ENCODE measurements around the gene UNC13C. TPM values are rescaled to one million over a fixed set of nuclear protein-coding genes. Genes with fewer than 3 reads are reported as not detected.

The UNC13C gene
- total RNA-seq, 1 donor from 2014 or later = not detected

DNA sequence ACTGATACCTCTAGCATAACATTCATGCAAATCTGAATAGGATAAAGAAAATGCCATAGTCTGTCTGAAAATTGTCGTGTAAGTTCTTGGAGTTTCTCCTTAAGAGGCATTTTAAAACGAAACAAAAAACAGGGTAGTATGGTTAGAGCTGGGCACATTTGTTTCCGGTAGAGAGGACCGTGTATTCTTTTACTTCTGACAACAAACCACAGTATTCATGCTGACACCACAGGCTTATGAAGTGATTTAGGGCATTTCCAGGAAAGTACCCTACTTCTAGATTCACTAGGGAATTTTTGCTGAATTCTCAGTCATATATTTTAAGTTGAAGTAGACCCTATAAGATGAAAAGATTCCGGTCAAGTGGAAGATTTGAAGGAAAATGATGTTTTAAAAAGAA is 541.3 kb downstream of the UNC13C start:
- no peaks in the 10 kb centered on the region for H3K4me1 Mint-ChIP-seq (ENCODE audit: unreplicated experiment)
- no peak overlapping the region for H3K27ac Mint-ChIP-seq (ENCODE audit: unreplicated experiment)
- no peak for DNase-seq (ENCODE audit: extremely low spot score, unreplicated experiment)
- H3K36me3 Mint-ChIP-seq (ENCODE audit: unreplicated experiment) = no peaks in the 10 kb centered on the region
- no peaks in the 10 kb centered on the region for H3K9me3 Mint-ChIP-seq (ENCODE audit: unreplicated experiment)
- no peak overlapping the region for H3K4me3 Mint-ChIP-seq (ENCODE audit: unreplicated experiment)
- TF ChIP-seq, protein P1, sequence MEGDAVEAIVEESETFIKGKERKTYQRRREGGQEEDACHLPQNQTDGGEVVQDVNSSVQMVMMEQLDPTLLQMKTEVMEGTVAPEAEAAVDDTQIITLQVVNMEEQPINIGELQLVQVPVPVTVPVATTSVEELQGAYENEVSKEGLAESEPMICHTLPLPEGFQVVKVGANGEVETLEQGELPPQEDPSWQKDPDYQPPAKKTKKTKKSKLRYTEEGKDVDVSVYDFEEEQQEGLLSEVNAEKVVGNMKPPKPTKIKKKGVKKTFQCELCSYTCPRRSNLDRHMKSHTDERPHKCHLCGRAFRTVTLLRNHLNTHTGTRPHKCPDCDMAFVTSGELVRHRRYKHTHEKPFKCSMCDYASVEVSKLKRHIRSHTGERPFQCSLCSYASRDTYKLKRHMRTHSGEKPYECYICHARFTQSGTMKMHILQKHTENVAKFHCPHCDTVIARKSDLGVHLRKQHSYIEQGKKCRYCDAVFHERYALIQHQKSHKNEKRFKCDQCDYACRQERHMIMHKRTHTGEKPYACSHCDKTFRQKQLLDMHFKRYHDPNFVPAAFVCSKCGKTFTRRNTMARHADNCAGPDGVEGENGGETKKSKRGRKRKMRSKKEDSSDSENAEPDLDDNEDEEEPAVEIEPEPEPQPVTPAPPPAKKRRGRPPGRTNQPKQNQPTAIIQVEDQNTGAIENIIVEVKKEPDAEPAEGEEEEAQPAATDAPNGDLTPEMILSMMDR (IDR thresholded peaks at IDR 0.05) = no peak
- H3K27me3 Mint-ChIP-seq (ENCODE audit: unreplicated experiment) = no peaks in the 10 kb centered on the region

DNA sequence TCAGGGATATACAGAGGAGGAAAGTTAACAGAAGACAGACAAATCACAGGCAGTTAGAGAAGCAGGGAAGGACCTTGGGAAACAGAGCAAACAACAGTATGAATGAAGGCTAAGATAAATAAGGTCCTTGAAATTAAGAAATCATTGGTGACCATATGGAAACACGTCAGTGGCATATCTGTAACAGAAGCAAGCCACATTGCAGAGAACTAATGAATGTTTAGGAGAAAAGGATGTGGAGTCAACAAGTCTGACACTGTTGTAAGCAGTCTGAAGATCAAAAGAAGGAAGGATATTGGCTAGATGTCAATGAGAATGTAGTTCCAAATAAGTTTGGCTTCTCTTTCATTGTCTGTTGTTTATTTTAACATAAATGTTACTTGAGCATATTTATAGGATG is 542.4 kb downstream of the UNC13C start:
- Mint-ChIP-seq H3K9me3 (ENCODE audit: unreplicated experiment) (no peaks in the 10 kb centered on the region), H3K27ac (ENCODE audit: unreplicated experiment) (no peak overlapping the region), H3K27me3 (ENCODE audit: unreplicated experiment) (no peaks in the 10 kb centered on the region), H3K36me3 (ENCODE audit: unreplicated experiment) (no peaks in the 10 kb centered on the region), H3K4me1 (ENCODE audit: unreplicated experiment) (no peaks in the 10 kb centered on the region), H3K4me3 (ENCODE audit: unreplicated experiment) (no peak overlapping the region)
- DNase-seq (ENCODE audit: extremely low spot score, unreplicated experiment) = no peak
- TF ChIP-seq, protein P1 (IDR thresholded peaks at IDR 0.05) = no peak

DNA sequence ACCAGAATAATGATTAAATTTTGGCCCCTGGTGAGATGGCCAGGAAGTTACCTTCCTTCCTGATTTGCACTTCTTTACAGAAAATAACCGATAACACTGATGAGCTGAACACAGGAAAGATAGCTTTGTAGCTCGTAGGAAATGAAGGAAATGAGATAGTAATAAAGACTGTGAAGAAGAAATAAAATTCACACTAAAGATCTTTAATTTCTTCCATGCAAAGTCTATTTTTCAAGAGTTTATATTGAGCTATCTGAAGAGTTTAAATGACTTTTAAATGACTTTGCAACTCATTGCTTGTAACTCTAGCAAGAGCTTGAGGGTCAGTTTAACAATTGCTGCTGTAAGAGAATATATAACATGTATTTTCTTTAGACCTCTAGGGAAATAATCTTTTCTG is 543.0 kb downstream of the UNC13C start:
- no peaks in the 10 kb centered on the region for H3K36me3 Mint-ChIP-seq (ENCODE audit: unreplicated experiment)
- TF ChIP-seq, protein P1 (IDR thresholded peaks at IDR 0.05) = no peak
- no peak overlapping the region for H3K27ac Mint-ChIP-seq (ENCODE audit: unreplicated experiment)
- H3K27me3 Mint-ChIP-seq (ENCODE audit: unreplicated experiment) = no peaks in the 10 kb centered on the region
- H3K4me3 Mint-ChIP-seq (ENCODE audit: unreplicated experiment) = no peak overlapping the region
- no peaks in the 10 kb centered on the region for H3K9me3 Mint-ChIP-seq (ENCODE audit: unreplicated experiment)
- no peaks in the 10 kb centered on the region for H3K4me1 Mint-ChIP-seq (ENCODE audit: unreplicated experiment)
- no peak for DNase-seq (ENCODE audit: extremely low spot score, unreplicated experiment)

DNA sequence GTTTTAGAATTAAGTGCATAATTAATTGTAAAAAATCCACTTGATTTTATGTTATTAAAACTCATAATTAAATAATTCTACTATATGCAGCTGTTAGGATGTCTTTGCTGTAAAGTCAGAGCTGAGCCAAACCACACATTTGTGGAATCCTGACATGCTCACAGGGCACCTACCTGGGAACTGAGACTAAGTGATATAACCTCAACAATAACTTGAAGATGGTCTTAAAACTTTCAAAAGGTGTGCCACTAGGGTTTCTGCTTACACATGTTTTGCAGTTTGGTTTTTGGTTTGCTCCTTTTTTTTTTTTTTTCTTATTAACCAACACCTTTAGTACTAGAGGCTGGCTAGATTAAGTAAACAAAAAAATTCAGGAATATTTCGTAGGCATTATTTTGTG is 549.8 kb downstream of the UNC13C start:
- Mint-ChIP-seq H3K4me1 (ENCODE audit: unreplicated experiment) (no peaks in the 10 kb centered on the region), H3K4me3 (ENCODE audit: unreplicated experiment) (no peak overlapping the region), H3K36me3 (ENCODE audit: unreplicated experiment) (no peaks in the 10 kb centered on the region), H3K27ac (ENCODE audit: unreplicated experiment) (no peak overlapping the region), H3K9me3 (ENCODE audit: unreplicated experiment) (peaks cover 4% of the 10 kb centered on the region), H3K27me3 (ENCODE audit: unreplicated experiment) (no peaks in the 10 kb centered on the region)
- TF ChIP-seq, protein P1 (IDR thresholded peaks at IDR 0.05) = no peak
- DNase-seq (ENCODE audit: extremely low spot score, unreplicated experiment) = no peak

DNA sequence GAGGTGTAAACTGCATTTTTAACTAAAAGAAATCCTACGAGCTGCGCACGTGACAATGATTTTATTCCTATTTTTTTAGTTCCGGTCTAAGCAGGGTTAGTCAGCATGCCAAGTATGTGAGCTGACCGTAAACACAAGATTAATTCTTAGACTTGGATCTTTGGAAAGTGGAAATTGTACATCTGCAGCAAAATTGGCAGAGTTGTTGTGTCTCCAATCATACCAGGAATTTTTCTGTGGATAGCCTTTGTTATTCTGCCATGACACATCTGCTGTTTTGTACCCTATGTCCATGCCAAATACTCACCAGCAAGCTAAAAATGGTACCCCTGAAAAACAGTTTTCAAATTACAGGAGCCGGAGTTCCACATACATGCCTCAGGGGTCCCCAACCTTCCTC is 562.5 kb downstream of the UNC13C start:
- no peaks in the 10 kb centered on the region for H3K4me1 Mint-ChIP-seq (ENCODE audit: unreplicated experiment)
- H3K27me3 Mint-ChIP-seq (ENCODE audit: unreplicated experiment) = no peaks in the 10 kb centered on the region
- DNase-seq (ENCODE audit: extremely low spot score, unreplicated experiment) = no peak
- no peaks in the 10 kb centered on the region for H3K36me3 Mint-ChIP-seq (ENCODE audit: unreplicated experiment)
- TF ChIP-seq, protein P1 (IDR thresholded peaks at IDR 0.05) = no peak
- peaks cover 31% of the 10 kb centered on the region for H3K9me3 Mint-ChIP-seq (ENCODE audit: unreplicated experiment)
- no peak overlapping the region for H3K27ac Mint-ChIP-seq (ENCODE audit: unreplicated experiment)
- H3K4me3 Mint-ChIP-seq (ENCODE audit: unreplicated experiment) = no peak overlapping the region

Data from osteocyte (in vitro differentiated cells).